Skeletal muscle cell (primary cell): ENCODE results near the gene CEACAM16.
A peak's percentile ranks its signal among the peaks of the same experiment; 100 is the strongest.
"Not testable (repeated sequence)": the region's sequence is repeated elsewhere in the genome, so short reads cannot be mapped to it uniquely, and the experiment has no call there.

Experiments
- DNase-seq: peaks from one replicate; pipeline ENCODE4 v3.0.0-alpha.2; 2010; ENCODE audit warnings: low read depth
- H3K4me3 ChIP-seq: 2 replicates; pipeline ENCODE4 v1.5.1; 2011; ENCODE audit warnings: low read depth, mild to moderate bottlenecking, control low read depth, low read length, moderate library complexity

The CEACAM16 gene

GRCh38 chr19:44721369-44721768 lies 22.4 kb downstream of the CEACAM16 start:
- not testable (repeated sequence) for H3K4me3 ChIP-seq, DNase-seq

DNA sequence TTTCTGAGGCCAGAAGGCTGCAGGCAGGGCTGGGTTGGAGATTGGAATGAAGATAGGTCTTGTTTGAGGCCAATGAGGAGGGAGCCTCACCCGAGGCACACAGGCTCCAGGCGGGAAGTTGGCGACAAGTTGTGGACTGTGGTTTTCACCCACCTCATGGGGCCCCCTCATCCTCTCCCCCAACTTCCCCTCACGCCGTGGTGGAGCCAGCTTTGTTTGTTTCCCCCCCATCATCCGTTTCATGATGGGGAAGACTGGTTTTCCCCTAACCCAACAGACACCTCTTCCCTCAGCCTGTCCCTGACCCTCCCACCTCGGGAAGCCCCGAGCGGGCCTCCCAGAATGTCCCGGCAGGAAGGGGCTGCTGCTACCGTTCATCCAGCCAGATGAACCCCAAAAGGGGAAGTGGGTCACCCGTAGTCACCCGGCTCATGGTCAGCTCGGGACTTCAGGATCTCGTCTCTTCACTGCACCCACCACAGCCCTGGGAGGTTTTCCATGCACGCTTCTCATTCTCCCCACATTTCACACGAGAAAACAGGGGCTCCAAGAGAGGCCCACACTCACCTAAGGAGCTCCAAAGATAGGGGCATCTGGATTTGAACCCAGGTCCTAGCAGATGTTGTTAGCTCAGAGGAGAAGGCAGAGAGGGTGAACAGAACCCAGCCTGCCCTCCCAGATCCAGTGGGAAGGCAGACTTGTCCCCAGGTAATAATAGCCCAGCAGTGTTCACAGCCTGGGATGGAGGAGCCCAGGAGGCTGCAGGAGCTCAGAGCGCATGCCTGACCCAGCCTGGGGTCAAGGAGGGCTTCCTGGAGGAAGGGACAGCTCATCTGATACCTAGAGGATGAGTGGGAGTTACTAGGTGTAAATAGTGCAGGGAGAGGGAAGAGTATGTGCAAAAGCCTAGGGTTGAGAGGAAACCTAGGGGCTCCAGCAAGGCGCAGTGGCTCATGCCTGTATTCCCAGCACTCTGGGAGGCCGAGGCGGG lies 23.5 kb downstream of the CEACAM16 start:
- H3K4me3 ChIP-seq = no peak overlapping the region
- no peak for DNase-seq

DNA sequence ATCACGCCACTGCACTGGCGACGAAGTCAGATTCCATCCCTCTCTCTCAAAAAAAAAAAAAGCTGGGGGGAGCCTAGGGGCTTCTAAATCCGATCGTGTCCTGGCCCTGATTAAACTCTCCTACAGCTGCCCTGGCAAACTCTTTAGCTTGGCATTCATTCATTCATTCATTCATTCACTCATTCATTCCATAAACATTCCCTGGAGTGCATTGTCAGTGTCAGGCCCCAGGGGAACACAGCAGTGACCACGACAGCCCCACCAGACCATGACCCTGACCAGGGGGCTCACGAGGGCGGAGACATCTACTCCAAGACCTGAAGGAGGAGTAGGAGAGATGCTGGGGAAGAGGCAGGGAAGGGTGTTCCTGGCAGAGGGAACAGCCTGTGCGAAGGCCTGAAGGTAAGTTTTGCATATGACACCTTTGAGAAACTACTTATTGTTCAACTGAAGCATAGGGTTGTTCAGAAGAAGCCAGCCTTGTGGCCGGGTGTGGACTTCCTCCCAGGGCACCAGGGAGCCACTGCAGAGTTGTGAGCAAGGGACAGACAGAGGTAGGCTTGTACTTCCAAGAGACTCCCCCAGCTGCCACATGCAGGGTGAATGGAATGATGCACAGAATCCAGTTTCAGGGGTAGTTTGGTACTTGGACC lies 24.5 kb downstream of the CEACAM16 start:
- no peak for DNase-seq
- no peak overlapping the region for H3K4me3 ChIP-seq

DNA sequence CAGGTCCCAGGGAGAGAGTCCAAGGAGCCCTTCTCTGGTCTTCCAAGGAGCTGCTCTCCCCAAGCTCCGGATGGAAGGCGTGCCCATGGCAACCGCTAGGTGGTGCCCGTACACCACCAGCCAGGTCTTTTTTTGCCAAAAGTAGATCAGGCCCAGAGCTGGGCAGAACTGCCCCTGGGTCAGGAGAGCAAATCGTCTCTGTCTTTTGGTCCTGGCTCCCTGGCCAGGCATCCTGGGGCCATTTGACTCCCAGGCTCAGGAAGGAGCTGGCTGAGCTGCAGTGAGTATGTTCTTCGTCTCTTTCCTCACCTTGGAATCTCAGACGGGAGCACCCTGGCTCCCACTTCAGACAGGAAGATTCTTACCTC lies 25.0 kb downstream of the CEACAM16 start:
- no peak for DNase-seq
- no peak overlapping the region for H3K4me3 ChIP-seq

GRCh38 chr19:44725251-44725650 lies 26.3 kb downstream of the CEACAM16 start:
- no peak overlapping the region for H3K4me3 ChIP-seq
- DNase-seq = no peak

DNA sequence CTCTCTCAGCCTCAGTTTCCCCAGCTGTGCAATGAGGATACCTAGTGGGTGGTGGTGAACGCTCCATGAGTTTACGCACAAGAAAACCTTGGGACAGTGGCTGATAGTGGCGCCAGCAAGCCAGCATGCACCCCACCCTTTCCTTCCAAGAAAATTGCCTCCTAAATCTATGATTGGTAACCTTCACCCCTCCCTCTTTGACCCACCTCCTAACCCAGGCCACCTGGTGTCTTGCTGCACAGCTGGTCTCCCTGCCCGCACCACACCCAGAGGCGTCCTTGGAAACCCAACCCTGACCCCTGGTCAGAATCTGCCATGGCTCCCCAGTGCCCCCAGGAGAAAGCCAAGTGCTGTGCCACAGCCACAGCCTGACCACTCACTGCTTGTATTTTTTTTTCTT lies 26.7 kb downstream of the CEACAM16 start:
- H3K4me3 ChIP-seq = no peak overlapping the region
- no peak for DNase-seq

DNA sequence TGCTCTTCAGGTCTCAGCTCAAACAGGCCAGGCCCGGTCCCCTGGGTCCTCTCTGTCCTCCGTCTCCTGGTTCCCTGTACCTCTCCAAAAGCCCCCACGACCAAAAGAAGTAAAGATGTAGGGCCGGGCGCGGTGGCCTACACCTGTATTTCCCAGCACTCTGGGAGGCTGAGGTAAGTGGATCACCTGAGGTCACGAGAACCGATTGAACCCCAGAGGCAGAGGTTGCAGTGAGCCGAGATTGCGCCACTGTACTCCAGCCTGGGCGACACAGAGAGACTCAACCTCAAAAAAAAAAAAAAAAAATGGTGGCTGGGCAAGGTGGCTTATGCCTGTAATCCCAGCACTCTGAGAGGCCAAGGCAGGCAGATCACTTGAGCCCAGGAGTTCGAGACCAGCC lies 27.5 kb downstream of the CEACAM16 start:
- H3K4me3 ChIP-seq = no peak overlapping the region
- DNase-seq = no peak

DNA sequence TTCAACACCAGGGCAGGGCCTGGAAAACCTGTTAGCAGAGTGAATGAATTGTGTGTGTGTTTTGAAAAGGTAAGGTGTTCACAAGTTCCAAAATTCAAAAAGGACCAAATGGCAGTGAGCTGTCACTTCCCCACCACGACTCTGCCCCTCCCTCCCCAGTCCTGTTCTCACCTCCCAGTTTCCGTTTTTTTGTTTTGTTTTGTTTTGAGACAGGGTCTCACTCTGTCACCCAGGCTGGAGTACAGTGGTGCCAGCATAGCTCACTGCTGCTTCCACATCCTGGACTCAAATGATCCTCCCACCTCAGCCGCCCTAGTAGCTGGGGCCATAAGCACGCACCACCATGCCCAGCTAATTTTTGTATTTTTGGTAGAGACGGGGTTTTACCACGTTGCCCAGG lies 29.2 kb downstream of the CEACAM16 start:
- H3K4me3 ChIP-seq = no peak overlapping the region
- no peak for DNase-seq

DNA sequence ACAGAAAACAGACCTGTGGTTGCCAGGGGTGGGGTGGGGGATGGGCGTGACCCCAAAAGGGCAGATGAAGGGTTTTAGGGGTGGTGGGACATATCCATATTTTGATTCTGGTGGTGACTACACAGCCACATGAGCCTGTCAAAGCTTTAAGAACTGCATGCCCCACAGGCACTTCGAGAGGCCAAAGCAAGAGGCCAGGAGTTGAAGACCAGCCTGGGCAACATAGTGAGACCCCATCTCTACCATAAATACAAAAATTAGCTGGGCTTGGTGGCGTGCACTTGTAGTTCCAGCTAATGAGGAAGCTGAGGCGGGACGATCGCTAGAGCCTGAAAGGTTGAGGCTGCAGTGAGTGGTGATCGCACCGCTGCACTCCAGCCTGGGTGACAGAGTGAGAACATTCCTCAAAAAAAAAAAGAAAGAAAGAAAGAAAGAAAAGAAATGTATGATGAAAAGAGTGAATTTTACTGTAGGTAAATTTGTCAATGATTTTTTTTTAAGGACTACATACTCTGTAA lies 30.6 kb downstream of the CEACAM16 start:
- DNase-seq = no peak

DNA sequence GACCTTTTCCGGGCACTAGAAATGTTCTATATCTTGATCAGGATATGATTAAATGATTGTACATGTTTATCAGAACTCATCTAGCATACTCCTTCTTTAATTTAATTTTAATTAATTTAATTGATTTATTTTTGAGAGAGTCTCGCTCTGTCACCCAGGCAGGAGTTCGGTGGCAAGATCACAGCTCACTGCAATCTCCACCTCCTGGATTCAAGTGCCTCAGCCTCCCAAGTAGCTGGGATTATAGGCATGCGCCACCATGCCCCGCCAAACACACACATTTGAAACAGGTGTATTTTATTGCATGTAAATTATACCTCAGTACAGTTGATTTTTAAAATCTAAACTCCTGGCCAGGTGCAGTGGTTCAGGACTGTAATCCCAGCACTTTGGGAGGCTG lies 32.1 kb downstream of the CEACAM16 start:
- H3K4me3 ChIP-seq = no peak overlapping the region
- DNase-seq = no peak

More for the DNA sequence above, 30.6 kb downstream of the CEACAM16 start:
- no peak overlapping the region for H3K4me3 ChIP-seq

DNA sequence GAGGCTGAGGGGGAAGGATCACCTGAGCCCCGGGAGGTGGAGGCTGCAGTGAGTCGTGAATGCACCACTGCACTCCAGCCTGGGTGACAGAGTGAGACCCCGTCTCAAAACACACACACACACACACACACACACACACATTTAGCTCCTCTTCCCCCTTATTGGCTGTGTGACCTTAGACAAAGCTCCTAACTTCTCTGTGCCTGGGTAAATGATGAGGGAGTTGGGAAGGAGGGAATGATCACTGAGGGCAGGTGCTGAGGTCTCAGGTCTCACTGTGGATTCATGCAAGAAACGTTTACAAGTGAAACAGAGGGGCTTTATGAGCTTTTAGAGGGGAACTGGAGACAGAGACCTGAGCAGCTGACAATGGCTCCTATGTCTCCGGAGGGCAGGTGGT lies 32.7 kb downstream of the CEACAM16 start:
- DNase-seq = no peak
- no peak overlapping the region for H3K4me3 ChIP-seq

GRCh38 chr19:44732235-44733014 lies 33.5 kb downstream of the CEACAM16 start:
- DNase-seq = no peak
- no peak overlapping the region for H3K4me3 ChIP-seq

GRCh38 chr19:44734357-44734756 lies 35.4 kb downstream of the CEACAM16 start:
- no peak for DNase-seq
- no peak overlapping the region for H3K4me3 ChIP-seq

DNA sequence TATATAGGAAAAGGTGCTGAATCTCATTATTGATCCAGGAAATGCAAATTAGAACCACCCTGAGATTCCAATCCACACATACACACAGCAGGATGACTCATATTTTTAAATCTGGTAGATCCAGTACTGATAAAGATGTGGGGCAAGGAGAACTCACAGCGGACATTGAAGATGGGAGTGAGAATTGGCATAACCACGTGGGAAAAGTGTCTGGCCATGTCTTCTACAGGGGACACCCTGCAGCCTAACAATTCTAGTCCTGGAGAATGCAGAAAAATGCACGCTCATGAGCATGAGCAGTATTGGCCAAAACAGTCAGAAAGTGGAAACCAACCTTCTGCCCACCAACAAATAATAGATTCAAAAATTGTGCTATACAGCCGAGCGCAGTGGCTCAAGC lies 36.1 kb downstream of the CEACAM16 start:
- no peak overlapping the region for H3K4me3 ChIP-seq
- DNase-seq = no peak

GRCh38 chr19:44737238-44738071 lies 38.5 kb downstream of the CEACAM16 start:
- peak; percentile 56 for DNase-seq
- H3K4me3 ChIP-seq = no peak overlapping the region

DNA sequence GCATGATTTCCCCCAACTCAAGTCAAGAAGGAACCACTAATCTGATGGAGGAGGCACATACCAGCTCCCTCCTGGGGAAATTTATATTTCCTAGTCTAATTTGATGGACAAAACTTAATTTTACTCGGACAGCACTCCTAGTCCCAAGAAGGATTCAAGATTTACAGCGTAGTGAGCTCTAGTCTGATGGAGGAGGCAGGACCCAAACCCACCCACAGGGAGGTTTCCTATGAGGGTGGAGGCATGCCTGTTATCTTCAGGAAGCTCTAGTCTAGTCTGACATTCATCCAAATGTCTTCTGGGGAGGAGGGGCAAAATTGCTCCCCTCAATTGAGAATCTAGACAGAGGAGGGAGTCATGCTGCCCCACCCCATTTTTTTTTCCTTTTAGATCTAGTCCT lies 39.2 kb downstream of the CEACAM16 start:
- no peak for DNase-seq
- no peak overlapping the region for H3K4me3 ChIP-seq

DNA sequence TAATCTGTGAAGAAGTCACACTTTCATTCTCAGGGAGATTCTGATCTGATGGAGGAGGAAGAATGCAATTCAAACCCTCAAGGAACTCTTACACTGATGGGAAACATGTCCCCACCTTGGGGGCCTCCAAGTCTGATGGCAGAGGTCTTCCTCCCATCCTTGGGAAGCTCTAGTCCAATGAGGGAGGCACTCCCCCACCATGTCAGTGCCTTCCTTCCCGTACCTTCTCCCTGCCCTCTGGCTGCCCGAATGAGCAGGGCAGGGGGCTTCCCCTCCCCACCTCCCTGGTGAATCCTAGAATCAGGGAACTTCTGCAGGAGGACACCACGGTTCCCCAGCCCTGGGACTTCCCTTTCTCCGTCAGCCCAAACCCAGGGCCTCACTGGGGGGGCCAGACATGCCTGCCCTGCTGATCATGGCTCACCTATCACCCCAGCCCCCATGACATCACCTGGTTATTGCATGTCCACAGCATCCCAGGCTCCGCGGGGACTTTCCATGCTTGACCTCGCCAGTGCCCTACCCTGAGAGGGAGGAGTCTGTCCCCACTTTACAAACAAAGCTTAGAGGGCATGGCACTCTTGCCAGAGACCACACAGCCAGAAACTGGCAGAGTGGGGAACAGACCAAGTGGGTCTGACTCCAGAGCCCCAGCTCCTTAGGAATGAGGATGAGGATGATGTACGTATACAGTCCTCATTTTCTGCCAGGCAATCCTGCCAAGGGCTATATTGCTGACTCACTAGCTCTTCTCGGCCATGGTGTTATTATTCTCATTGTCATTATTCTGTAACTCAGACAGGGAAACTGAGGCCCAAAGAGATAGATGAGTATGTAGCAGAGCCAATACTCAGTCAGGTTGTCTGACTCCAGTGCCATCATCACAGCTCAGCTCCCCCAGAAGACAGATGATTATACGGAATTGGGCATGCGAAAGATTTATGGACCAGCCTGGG lies 39.9 kb downstream of the CEACAM16 start:
- H3K4me3 ChIP-seq = no peak overlapping the region
- no peak for DNase-seq

DNA sequence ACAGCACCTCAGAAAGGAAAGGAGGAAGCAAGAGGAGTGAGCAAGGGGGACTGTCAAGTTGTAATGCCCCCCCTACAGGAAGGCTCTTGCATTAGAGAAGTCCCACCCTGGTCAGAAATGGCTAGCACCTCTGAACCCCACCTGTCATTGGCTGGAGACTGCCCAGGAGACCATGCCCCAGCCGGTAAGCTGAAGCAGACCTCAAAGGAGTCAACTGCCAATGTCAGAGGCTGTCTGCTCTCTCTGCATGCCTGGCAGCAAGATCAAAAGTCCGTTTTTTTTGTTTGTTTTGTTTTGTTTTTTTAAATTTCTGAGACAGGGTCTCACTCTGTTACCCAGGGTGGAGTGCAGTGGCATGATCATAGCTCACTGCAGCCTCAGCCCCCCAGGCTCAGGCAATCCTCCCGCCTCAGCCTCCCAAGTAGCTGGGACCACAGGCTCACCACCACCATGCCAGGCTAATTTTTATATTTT lies 41.4 kb downstream of the CEACAM16 start:
- no peak overlapping the region for H3K4me3 ChIP-seq
- DNase-seq = no peak
